Activated naive CD4-positive, alpha-beta T cell treated with anti-CD3 and anti-CD28 coated beads, Interleukin-2, amount 50 U/mL, for 72 hours (primary cell): Measurements from ENCODE around the gene RICTOR. TPM values are rescaled to one million over a fixed set of nuclear protein-coding genes. Genes with fewer than 3 reads are reported as not detected.

Source experiments
- ATAC-seq, 2 donors: fragments of 150-1000 bp; cut with Tn5 transposase; 2 replicates each; pipeline ENCODE4 v1.10.0; 2021; ENCODE audit warnings: mild to moderate bottlenecking in 2 of 2, moderate library complexity in 2 of 2
- DNase-seq, 2 donors: peaks; one replicate each; pipeline ENCODE4 v3.0.0; 2021 to 2022; ENCODE audit warnings: low spot score in 2 of 2
- H3K27ac Mint-ChIP-seq, 2 donors: one replicate each; pipeline ENCODE4 v1.8.0; 2022; ENCODE audit warnings: mild to moderate bottlenecking in 2 of 2, mixed read lengths in 2 of 2
- H3K36me3 Mint-ChIP-seq, 2 donors: one replicate each; pipeline ENCODE4 v1.8.0; 2022; ENCODE audit warnings: mixed read lengths in 2 of 2
- H3K9me3 Mint-ChIP-seq, 2 donors: one replicate each; pipeline ENCODE4 v1.8.0; 2022; ENCODE audit warnings: mixed read lengths in 2 of 2
- total RNA-seq, 2 donors: library from RNA; stranded (reverse); gene quantifications; one replicate each; pipeline ENCODE4 v1.2.3, GENCODE V29; 2022

RICTOR gene
- total RNA-seq, 2 donors from 2014 or later = 32.8 to 50.2 TPM

- Mint-ChIP-seq H3K9me3 (peaks cover 0 to 5% of the 10 kb centered on the region in 2 donors), H3K36me3 (peaks cover 11 to 12% of the 10 kb centered on the region in 2 donors), H3K27ac (peak overlapping the region; percentile 75 to 77)
- DNase-seq (no peak), ATAC-seq (no peak)
These were observed 28.5 kb upstream of the RICTOR start for GRCh38 chr5:39102684-39103155.

- ATAC-seq = peak; percentile 16 to 23
- H3K36me3 Mint-ChIP-seq = peaks cover 11 to 12% of the 10 kb centered on the region in 2 donors
These were observed 26.7 kb upstream of the RICTOR start for GRCh38 chr5:39100851-39101396.

GRCh38 chr5:39100301-39100850 lies 26.2 kb upstream of the RICTOR start:
- H3K27ac Mint-ChIP-seq = peak overlapping the region in 1 of 2 donors; percentile 75
- DNase-seq (no peak), ATAC-seq (no peak)
- H3K36me3 Mint-ChIP-seq = peaks cover 11 to 12% of the 10 kb centered on the region in 2 donors
- H3K9me3 Mint-ChIP-seq = peaks cover 0 to 5% of the 10 kb centered on the region in 2 donors

More at GRCh38 chr5:39100851-39101396, 26.7 kb upstream of the RICTOR start:
- Mint-ChIP-seq H3K9me3 (peaks cover 0 to 5% of the 10 kb centered on the region in 2 donors), H3K27ac (peak overlapping the region in 1 of 2 donors; percentile 75)
- no peak for DNase-seq

- no peak for DNase-seq
- peaks cover 11 to 12% of the 10 kb centered on the region in 2 donors for H3K36me3 Mint-ChIP-seq
- H3K9me3 Mint-ChIP-seq = peaks cover 0 to 5% of the 10 kb centered on the region in 2 donors
- H3K27ac Mint-ChIP-seq = no peak overlapping the region
- ATAC-seq = no peak
These were observed 25.6 kb upstream of the RICTOR start for GRCh38 chr5:39099831-39100230.

- no peak overlapping the region for H3K27ac Mint-ChIP-seq
- DNase-seq (no peak), ATAC-seq (peak in 1 of 2 donors; percentile 68)
- H3K9me3 Mint-ChIP-seq = peaks cover 0 to 5% of the 10 kb centered on the region in 2 donors
- H3K36me3 Mint-ChIP-seq = no peaks in the 10 kb centered on the region
These were observed 19.2 kb upstream of the RICTOR start for GRCh38 chr5:39093352-39093751.

GRCh38 chr5:39092581-39093351 lies 18.6 kb upstream of the RICTOR start:
- Mint-ChIP-seq H3K27ac (no peak overlapping the region), H3K9me3 (peaks cover 0 to 5% of the 10 kb centered on the region in 2 donors), H3K36me3 (no peaks in the 10 kb centered on the region)
- ATAC-seq (peak in 1 of 2 donors; percentile 43), DNase-seq (no peak)

GRCh38 chr5:39091940-39092580 lies 17.9 kb upstream of the RICTOR start:
- H3K36me3 Mint-ChIP-seq = no peaks in the 10 kb centered on the region
- H3K9me3 Mint-ChIP-seq = peaks cover 0 to 5% of the 10 kb centered on the region in 2 donors
- DNase-seq (no peak), ATAC-seq (no peak)
- peak overlapping the region in 1 of 2 donors; percentile 8 for H3K27ac Mint-ChIP-seq

- peaks cover 0 to 4% of the 10 kb centered on the region in 2 donors for H3K9me3 Mint-ChIP-seq
- ATAC-seq = peak; percentile 74 to 90
- H3K27ac Mint-ChIP-seq = no peak overlapping the region
- DNase-seq = no peak
- H3K36me3 Mint-ChIP-seq = peaks cover 0 to 14% of the 10 kb centered on the region in 2 donors
These were observed 9.8 kb upstream of the RICTOR start for GRCh38 chr5:39083968-39084367.

GRCh38 chr5:39082995-39083394 lies 8.8 kb upstream of the RICTOR start:
- peaks cover 0 to 14% of the 10 kb centered on the region in 2 donors for H3K36me3 Mint-ChIP-seq

GRCh38 chr5:39080597-39081204 lies 6.5 kb upstream of the RICTOR start:
- ATAC-seq = peak in 1 of 2 donors; percentile 45
- no peaks in the 10 kb centered on the region for H3K9me3 Mint-ChIP-seq
- no peak overlapping the region for H3K27ac Mint-ChIP-seq
- DNase-seq = peak in 1 of 2 donors; percentile 17
- peaks cover 0 to 14% of the 10 kb centered on the region in 2 donors for H3K36me3 Mint-ChIP-seq

More at GRCh38 chr5:39082995-39083394, 8.8 kb upstream of the RICTOR start:
- DNase-seq (no peak), ATAC-seq (peak in 1 of 2 donors; percentile 81)
- H3K9me3 Mint-ChIP-seq = peaks cover 0 to 4% of the 10 kb centered on the region in 2 donors
- H3K27ac Mint-ChIP-seq = no peak overlapping the region

GRCh38 chr5:39080168-39080567 lies 6.0 kb upstream of the RICTOR start:
- no peaks in the 10 kb centered on the region for H3K9me3 Mint-ChIP-seq

GRCh38 chr5:39079147-39079546 lies 4.9 kb upstream of the RICTOR start:
- Mint-ChIP-seq H3K9me3 (no peaks in the 10 kb centered on the region), H3K36me3 (peaks cover 0 to 14% of the 10 kb centered on the region in 2 donors), H3K27ac (no peak overlapping the region)
- ATAC-seq (no peak), DNase-seq (no peak)

More at GRCh38 chr5:39080168-39080567, 6.0 kb upstream of the RICTOR start:
- no peak overlapping the region for H3K27ac Mint-ChIP-seq
- DNase-seq = no peak
- ATAC-seq = no peak
- H3K36me3 Mint-ChIP-seq = peaks cover 0 to 14% of the 10 kb centered on the region in 2 donors

GRCh38 chr5:39076757-39077728 lies 2.8 kb upstream of the RICTOR start:
- Mint-ChIP-seq H3K36me3 (peaks cover 0 to 6% of the 10 kb centered on the region in 2 donors), H3K9me3 (no peaks in the 10 kb centered on the region), H3K27ac (no peak overlapping the region)
- DNase-seq (no peak), ATAC-seq (no peak)

GRCh38 chr5:39076101-39076756 lies 2.0 kb upstream of the RICTOR start:
- H3K27ac Mint-ChIP-seq = no peak overlapping the region
- ATAC-seq (no peak), DNase-seq (no peak)
- peaks cover 0 to 6% of the 10 kb centered on the region in 2 donors for H3K36me3 Mint-ChIP-seq
- no peaks in the 10 kb centered on the region for H3K9me3 Mint-ChIP-seq

GRCh38 chr5:39073767-39074016 lies 507 bp downstream of the RICTOR start:
- H3K36me3 Mint-ChIP-seq = peaks cover 0 to 18% of the 10 kb centered on the region in 2 donors
- peak overlapping the region; percentile 92 to 95 for H3K27ac Mint-ChIP-seq
- ATAC-seq = peak; percentile 21 to 34
- DNase-seq = no peak
- no peaks in the 10 kb centered on the region for H3K9me3 Mint-ChIP-seq
